ENCODE data around the gene GPX2.

The GPX2 gene

DNA sequence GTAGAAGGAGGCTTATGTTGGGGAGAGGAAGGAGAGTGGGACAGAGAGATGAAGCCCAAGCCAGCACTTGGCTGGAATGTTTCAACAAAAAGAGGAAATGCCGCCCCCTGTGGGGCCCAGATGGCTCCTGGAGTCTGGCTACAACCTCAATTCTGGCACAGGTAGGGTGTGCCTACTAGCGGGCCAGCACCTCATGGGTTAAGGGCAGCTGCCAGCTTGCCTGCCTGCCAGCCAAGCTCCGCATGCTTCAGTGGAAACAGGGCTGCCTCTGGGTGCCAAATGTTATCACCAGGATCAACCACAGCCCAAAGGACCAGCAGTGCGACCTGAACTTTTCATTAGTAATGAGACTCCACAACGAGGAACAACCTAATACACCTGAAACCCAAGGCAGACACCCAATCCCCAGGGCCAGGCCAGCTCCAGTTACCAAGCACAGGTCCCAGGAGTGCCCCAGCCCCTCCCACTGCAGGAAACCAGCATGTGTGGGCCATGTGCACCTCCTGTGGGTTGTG lies 18.3 kb upstream of the GPX2 start:
- no peak for DNase-seq (ENCODE audit: low read depth)

DNA sequence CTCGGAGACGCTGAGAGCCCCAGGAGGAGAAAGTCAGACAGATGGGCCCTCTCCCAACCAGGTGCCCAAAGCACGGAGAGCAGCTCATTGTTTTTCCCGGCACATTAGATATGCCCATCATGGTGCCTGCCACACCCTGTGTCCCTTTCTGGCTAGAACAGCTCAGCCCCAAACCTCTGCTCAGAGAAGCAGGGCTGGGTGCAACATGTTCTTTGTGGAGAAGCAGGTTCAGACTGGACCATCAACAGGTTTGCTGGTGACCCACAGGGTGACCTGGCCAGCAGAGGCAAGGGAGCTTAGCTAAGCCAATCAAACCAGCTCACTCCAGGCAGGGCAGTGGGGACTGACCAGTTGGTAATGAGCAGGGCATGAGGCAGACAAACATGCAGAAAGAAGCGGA lies 16.2 kb upstream of the GPX2 start:
- DNase-seq (ENCODE audit: low read depth), result no peak

GRCh38 chr14:64958201-64958600 lies 15.7 kb upstream of the GPX2 start:
- DNase-seq (ENCODE audit: low read depth), result no peak

DNA sequence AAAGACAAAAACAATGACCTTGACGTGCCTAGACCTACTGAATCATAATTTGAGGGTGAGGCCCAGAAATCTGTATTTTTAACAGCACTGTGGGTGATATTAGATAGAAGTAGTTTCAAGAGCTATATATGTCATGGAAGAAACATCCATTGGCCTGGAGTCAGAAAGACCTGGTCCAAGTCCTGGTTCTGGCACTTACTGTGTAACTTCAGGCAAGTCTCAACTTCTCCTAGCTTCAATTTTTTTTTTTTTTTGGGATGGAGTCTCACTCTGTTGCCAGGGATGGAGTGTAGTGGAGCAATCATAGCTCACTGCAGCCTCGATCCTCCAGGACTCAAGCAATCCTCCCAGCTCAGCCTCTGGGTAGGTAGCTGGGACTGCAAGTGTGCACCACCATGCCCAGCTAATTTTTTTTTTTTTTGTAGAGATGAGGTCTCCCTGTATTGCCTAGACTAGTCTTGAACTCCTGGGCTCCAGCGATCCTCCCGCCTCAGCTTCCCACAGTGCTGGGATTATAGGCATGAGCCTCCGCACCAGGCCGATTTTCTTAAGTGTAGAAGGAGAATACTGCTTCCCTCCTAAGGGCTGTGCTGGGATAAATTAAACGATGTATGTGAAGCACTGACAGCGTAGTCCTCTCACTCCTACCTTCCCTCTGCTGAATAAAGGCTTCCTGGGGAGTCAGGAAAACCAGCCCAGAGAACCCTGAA lies 14.3 kb upstream of the GPX2 start:
- no peak for DNase-seq (ENCODE audit: low read depth)

DNA sequence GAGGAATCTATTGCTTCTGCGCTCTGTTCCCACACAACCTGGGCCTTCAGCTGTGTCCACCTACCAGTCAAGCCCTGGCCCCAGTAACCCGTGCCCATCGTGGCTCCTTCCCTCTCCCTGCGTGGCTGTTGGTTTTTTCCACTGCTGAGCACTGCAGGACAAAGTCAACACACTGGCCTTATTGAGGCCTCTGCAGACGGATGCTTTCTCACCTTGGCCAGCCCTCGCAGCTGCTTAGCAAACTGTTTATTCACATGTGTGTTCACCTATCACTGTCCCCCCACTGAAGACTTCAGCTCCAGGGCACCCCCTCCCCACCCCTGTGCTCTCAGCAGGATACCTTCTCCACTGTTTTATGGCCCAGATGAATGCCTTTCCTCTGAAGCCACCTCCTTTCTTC lies 12.8 kb upstream of the GPX2 start:
- no peak for DNase-seq (ENCODE audit: low read depth)

GRCh38 chr14:64954491-64955240 lies 12.1 kb upstream of the GPX2 start:
- DNase-seq (ENCODE audit: low read depth), result no peak

GRCh38 chr14:64953661-64954060 lies 11.1 kb upstream of the GPX2 start:
- DNase-seq (ENCODE audit: low read depth), result no peak

DNA sequence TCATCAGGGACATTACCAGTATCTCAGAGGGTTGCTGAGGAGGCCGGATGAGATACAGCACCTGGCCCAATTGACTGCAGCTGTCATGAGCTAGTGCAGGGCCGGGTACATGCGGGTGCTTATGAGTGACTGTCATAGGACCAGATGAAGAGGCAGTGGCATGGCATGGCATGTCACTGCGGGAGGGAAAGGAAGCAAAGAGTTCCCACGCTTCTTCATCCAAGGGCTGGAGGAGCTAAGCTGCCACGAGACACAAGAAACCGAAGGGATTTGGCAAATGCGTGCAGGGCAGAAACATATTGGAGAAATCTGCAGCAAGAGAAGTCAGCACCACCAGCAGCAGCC lies 10.7 kb upstream of the GPX2 start:
- no peak for DNase-seq (ENCODE audit: low read depth)

- peak; percentile 28 for DNase-seq (ENCODE audit: low read depth)
Measured at GRCh38 chr14:64952598-64953309, 10.2 kb upstream of the GPX2 start.

DNA sequence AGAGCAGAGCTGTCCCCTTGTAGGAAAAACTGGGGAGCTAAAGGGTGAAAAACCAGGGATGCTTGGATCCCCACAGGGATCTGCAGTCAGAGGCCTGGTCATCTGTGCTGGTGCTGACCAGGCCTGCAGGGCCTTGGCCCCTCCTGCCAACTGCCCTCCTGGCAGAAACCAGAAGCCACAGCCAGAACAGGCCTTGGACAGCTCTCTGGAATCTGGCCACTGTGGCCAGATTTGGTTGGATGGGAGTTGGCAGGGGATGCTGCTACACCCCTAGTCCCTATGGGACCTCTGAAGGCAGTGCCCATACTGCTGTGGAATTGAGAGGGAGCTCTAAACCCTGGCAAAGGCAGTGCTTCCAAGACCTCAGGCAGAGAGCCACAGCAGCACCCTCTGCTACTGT lies 9.2 kb upstream of the GPX2 start:
- DNase-seq (ENCODE audit: low read depth), result no peak

DNA sequence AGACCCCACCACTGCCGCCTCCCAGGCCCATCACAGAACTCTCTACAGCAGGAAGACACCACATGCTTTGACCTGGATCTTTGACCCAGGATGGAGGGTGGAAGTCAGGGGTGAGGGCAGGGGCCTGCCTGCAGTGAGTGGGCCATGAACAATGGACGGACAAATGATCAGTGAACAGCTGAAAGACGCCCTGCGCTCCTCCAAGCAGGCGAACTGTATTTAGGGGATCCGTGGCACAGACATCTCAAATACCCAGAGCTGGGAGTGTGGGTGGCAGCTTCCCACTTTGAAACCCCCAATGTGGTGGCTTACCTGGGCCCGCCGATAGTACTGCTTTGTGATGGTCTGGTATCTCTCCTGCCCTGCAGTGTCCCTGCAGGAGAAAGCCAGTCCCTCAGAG lies 8.7 kb upstream of the GPX2 start:
- no peak for DNase-seq (ENCODE audit: low read depth)

DNA sequence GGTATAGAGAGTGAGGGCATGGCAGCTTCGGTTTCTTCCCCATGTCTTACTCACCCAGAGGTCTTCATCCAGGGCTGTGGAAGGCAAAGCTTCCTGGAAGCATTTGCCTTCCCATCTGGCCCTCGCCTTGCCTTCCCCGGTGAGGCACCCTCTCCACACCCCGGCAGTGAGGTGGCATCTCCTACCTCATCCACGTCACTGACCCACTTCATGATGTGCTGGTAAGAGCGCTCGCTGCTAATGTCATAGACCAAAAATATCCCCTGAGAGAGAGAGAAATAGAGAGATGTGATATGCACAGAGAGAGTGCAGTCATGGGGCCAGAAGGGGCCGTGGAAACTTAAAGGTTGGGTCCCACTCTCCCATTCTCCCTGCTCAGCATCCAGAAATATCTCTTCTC lies 8.3 kb upstream of the GPX2 start:
- DNase-seq (ENCODE audit: low read depth), result no peak

DNA sequence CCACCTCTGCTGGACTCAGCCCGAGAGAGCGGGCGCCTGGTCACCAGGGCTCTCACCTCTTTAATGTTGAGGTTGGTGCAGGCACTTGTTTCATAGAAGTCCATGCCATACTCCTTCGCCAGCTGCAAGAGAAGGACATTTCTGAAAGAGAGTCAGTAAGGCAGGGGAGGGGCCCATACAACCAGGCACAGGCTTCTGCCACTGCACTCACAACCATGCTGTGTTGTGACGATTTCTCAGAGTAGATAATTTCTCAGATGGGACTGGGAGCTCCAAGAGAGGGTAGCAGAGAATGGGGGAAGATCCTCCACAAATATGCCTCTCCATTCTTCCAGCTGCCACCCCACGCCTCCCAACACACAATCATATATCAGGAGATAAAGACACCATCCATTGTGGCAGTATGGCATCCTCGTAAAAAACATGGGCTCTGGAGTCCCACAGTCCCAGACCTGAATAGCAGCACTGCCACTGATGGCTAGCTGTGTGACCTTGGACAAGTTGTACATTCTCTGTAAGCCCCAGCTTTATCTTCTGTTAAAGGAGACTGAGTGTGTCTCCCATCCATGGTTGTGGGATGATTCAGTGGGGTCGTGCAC lies 6.2 kb upstream of the GPX2 start:
- peak; percentile 18 for DNase-seq (ENCODE audit: low read depth)

GRCh38 chr14:64947710-64948611 lies 5.4 kb upstream of the GPX2 start:
- no peak for DNase-seq (ENCODE audit: low read depth)

GRCh38 chr14:64946310-64947045 lies 3.9 kb upstream of the GPX2 start:
- DNase-seq (ENCODE audit: low read depth), result no peak

DNA sequence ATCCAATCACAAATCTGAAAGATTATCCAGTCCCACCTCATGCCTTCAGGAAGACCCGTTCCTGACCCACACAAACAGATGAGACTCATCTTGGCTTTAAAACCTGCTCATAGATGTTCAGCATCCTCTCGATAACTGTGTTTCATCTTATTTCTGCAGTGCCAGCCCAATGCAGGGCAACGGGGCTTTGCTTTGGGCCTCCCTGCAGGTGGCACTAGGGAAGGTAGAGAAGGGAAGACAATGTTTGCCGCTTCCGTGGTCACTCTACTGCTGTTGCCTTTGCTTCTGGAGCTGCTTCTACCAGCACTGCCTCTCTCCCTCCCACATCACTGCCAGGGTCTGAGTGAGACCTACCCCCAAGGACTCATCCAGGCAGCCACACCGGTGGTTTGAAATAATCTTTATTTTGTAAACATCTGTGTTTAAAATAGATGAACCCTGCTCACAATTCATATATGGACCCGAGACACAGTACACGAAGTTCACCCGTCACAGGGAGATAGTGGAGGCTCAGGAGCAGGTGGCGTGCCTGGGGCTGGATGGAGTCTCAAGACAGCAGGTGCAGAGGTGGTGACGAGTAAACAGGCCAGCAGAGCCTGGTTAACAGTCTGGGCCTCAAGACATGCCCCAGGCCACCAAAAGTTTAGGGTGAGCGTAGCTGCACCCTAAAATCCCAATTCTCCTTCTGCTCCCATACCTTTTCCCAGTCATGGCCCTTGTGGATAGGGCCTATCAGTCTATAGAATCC lies 3.1 kb upstream of the GPX2 start:
- no peak for DNase-seq (ENCODE audit: low read depth)

GRCh38 chr14:64944861-64945260 lies 2.3 kb upstream of the GPX2 start:
- no peak for DNase-seq (ENCODE audit: low read depth)

GRCh38 chr14:64944041-64944440 lies 1.5 kb upstream of the GPX2 start:
- DNase-seq (ENCODE audit: low read depth), result no peak

DNA sequence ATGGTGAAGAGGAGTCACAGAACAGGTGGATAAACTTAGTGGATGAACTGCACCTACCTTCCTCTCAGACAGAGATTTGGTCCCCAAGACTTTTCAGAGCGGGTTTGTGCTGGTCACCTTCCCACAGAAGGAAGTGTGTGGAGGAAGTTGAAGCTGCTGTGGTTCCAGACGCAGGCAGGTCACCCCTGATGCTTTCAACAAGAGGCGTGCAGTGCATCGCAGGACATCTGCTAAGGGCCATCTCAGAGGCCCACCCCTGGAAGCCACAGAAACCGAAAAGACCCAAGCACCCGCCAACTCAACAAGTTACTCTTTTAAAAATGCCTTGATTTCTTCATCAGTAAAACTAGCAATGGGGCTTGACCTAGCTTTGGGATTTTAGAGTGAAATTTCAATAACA lies 1.0 kb upstream of the GPX2 start:
- no peak for DNase-seq (ENCODE audit: low read depth)

DNA sequence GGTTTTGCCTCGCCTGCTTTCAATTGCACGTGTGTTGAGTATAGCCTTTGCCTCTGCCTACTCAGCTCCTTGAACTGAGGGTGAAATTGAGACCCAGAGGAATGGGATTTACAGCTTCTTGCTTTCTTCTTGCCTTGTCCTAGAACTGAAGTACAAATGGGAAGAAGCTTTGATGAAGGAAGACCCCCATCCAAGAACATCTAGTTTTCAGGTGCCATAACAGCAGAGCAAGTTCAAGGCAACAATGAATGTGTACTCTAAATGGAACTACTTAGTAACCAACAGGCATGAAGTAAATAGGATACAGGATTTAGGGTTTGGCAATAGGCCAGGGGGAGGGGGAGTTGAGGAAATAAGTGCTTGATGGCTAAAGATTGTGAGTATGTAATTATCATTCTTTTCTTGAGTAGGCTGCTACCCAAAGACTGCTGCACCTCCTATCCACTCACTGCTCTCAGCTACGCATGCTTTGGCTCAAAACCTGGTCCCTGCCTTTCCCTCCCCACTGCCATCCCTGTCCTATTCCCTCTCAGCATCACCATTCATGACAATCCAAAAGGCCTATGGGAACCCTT lies 2.1 kb downstream of the GPX2 start:
- no peak for DNase-seq (ENCODE audit: low read depth)
